GM19372 (cell line): Measurements from ENCODE around the gene ERVK3-1.
"Not testable (repeated sequence)": the region's sequence is repeated elsewhere in the genome, so short reads cannot be mapped to it uniquely, and the experiment has no call there.

Source experiments
- ATAC-seq: cut with Tn5 transposase; IDR thresholded peaks from one replicate; pipeline ENCODE4 v1.9.1; 2021; ENCODE audit warnings: mild to moderate bottlenecking, low read depth, moderate library complexity; ENCODE audit not compliant: unreplicated experiment

Gene ERVK3-1, protein sequence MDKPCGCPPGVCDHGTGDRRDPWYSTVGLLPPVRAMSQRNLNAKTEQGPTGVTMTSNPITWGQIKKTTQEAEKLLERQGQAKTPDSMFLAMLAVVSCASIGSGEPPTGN

DNA sequence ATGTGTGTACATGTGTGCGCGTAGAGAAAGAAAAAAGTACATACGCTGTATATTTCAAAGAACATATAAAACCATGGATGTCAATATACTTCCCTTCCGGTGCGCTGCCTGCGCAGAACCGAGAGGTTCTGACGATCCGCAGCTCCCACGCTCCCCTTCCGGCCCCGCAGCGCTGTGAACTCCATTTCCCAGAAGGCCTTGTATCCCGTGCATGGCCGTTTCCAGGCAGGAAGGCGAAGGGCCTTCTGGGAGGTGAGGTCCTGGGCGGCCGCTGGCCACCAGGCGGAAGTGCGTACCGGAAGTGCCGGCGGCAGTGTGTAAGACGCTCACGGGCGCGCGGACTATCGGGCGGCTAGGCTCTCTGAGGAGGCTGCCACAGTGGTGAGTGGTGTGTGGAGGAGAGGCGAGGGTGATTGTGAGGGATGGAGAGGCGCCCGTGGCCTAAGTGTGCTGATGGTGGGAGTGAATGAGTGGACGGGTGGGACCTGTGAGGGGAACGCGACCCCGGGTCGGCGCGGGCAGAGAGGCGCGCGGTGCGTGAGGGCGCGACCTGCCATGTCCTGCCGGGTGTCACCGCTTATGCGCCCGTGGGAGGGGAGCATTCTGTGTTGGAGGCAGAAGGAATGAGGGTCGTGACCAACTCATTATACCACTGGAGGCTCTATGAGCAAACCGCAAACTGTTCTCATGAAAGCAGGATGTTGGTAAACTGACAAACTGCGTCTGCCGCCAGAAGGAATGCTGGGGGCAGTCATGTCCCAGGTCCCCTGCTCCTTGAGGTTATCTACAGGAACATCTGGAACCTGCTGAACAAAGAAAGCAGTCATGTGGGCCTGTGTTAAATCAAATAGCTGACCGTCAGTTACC is at the start of gene ERVK3-1:
ERVK3-1 (plus strand) TSS at position 313 of the 867 bp plus-strand sequence. CDS start 6,792 bp downstream, outside the sequence.
- peak; percentile 97 for ATAC-seq

DNA sequence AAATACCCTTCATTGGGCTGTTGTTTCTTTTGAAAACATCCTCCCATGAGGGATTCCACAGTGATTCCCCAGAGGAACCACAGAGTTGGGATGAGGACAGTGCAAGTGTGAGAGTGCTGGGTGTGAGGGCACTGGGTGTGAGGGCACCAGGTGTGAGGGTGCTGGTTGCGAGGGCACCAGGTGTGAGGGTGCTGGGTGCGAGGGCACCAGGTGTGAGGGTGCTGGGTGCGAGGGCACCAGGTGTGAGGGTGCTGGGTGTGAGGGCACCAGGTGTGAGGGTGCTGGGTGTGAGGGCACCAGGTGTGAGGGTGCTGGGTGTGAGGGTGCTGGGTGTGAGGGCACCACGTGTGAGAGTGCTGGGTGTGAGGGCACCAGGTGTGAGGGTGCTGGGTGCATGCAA is 46.9 kb upstream of the ERVK3-1 start:
- ATAC-seq: not testable (repeated sequence)

DNA sequence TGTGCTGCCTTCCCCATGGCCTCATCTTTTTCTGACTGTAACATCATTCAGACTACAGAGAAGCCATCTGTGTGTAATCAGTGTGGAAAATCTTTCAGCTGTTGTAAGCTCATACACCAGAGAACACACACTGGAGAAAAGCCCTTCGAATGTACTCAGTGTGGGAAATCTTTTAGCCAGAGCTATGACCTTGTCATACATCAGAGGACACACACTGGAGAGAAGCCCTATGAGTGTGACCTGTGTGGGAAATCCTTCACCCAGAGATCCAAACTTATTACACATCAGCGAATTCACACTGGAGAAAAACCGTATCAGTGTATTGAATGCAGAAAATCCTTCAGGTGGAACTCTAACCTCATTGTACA is 43.6 kb upstream of the ERVK3-1 start:
- no peak for ATAC-seq

DNA sequence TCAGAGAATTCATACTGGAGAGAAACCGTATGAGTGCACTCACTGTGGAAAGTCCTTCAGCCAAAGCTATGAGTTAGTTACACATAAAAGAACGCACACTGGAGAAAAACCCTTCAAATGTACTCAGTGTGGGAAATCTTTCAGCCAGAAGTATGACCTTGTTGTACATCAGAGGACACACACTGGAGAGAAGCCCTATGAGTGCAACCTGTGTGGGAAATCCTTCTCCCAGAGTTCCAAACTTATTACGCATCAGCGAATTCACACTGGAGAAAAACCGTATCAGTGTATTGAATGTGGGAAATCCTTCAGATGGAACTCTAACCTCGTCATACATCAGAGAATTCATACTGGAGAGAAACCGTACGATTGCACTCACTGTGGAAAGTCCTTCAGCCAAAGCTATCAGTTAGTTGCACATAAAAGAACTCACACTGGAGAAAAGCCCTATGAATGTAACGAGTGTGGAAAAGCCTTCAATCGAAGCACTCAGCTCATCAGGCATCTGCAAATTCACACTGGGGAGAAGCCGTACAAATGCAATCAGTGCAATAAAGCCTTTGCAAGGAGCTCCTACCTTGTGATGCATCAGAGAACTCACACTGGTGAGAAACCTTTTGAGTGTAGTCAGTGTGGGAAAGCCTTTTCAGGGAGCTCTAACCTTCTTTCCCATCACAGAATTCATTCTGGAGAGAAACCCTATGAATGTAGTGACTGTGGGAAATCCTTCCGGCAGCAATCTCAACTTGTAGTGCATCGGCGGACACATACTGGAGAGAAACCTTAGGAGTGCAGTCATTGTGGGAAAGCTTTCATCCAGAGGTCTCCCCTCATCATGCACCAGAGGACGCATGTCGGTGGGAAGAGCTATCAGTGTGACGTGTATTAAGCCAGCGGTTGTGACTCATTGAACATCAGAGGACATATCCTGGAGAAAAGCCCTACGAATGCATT is 42.9 kb upstream of the ERVK3-1 start:
- no peak for ATAC-seq

DNA sequence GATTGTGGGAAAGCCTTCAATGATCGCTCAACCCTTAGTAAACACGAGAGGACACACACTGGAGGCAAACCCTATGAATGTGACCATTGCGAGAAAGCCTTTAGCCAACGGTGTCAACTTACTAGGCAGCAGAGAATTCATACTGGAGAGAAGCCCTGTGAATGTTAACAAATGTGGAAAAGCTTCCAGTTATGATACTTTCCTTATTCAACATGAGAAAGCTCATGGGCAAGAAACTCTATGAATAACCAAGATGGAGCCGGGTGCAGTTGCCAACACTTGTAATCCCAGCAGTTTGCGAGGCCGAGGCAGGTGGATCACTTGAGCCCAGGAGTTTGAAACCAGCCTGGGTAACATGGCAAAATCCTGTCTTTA is 42.3 kb upstream of the ERVK3-1 start:
- ATAC-seq: no peak

DNA sequence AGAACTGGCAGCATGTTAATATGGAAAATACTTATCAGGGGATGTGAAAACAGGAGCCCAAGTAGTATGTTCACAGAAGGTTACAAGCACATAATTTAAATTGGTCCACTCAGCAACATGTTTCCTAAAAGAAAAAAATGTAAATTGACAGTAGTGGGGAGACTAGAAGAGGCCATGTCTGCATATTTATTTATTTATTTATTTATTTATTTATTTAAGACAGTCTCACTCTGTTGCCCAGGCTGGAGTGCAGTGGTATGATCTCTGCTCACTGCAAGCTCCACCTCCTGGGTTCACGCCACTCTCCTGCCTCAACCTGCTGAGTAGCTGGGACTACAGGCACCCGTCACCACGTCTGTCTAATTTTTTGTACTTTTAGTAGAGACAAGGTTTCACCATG is 40.1 kb upstream of the ERVK3-1 start:
- no peak for ATAC-seq

DNA sequence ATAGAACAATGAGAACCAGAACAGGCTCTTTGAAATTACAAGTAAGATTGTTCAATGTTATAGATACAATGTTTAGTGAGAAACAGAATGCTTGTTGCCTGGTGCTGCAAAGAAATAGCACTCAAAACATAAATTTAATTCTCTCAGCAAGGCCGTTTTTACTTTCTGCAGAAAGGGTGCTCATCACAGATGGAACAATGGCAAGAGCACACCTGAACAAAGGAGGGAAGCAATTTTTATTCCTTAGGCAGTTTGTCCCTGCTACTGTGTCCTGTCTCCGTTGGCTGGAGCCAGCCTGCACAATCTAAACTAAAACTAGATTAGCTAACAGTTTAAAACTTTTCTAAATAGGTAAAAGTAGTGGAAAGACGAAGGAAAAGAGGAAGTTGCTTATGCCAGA is 36.8 kb upstream of the ERVK3-1 start:
- no peak for ATAC-seq

DNA sequence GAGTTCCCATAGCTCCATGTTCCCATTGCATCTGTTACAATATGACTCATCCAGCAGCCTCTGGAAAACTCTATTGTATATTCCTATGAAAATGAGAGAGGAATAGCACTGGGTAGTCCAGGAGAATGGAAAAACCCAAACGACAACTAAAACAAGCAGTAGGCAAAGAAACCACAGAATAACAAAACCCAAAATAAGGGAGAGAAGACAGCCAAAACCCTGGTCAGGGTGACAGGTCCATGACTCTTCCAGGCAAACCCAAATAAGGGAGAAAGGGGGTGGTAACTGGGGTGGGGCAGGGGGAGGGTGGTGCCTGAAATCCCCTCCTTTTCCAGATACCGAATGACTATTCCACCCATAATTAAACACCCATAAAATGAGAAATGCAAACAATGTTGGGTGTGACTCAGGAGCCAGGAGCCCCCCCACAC is 30.4 kb upstream of the ERVK3-1 start:
- no peak for ATAC-seq

DNA sequence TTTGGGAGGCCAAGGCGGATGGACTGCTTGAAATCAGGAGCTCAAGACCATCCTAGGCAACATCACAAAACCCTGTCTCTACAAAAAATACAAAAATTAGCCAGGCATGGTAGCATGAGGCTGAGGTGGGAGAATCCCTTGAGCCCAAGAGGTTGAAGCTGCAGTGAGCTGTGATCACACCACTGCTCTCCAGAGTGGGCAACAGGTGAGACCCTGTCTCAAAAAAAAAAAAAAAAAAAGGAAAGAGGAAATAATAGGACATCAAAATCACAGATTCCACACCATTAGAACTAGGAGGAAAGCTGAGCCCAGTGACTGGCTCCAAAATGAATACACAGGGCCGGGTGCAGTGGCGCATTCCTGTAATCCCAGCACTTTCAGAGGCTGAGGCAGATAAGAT is 29.6 kb upstream of the ERVK3-1 start:
- no peak for ATAC-seq

DNA sequence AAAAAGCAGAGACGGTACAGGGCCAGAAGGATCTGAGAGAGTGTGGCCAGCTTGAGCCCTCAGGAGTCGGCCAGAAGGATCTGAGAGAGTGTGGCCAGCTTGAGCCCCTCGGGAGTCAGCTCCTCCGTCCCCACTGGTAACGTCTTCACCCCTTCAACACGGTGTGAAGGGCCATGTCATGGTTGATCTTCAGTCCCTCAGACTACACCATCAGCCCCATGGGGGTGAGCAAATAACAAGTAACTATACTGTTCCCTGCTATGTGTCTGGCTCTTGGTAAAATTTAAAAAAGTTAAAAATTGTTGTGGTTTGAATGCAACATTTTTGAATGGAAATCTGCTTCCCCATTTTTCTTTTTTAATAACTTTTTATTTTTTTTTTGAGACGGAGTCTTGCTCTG is 28.0 kb upstream of the ERVK3-1 start:
- no peak for ATAC-seq

DNA sequence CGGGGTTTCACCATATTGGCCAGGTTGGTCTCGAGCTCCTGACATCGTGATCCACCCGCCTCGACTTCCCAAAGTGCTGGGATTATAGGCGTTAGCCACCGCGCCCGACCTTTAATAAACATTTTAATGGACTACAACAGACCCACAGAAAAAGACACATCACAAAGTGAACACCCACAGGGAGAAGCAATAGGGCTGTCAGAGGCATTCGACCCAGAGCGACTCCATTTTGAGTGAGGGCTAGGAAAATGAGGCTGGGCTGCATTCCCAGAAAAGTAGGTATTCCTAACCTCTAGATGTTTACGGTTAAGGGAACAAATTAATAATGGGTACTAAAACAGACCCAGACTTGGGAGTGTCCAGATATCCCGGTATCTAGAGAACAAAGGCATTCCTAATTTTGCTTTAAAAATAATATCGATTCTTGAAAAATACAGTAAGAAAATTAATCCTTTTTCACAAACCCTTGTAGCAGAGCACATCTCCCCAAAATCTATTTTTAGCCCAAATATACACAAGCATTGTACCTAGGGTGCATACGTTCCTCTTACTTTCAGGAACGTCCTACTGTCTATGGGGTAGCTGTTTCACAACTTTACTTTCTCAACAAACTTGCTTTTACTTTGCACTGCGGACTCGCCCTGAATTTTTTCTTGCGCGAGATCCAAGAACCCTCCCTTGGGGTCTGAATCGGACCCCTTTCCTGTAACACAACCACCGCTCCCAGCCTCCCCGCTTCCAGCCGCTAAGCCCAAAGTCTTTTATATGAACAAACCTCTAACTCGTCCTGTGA is 27.2 kb upstream of the ERVK3-1 start:
- no peak for ATAC-seq

DNA sequence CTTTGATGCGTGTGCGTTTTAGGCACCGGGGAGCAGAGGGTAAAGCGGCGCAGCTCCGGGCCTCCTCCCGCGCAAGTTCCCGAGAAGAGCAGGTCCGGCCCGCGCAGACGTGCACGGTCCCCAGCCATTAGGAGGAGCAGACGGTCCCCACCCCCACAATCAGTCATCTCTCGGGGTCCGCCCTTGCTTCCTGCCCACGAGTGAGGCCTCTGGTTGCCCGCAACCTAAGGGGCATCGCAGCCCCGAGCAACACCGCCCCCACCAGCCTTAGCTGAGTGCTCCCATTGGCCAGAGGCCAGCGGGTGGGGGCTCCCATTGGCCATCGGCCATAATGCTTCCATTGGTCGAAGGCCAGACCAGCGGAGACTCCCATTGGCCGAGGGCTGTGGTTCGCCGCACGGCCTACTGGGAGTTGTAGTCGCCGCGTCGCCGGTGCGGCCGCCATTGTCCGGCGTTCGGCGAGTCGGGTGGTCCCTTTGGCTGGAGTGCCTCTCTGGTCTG is 26.6 kb upstream of the ERVK3-1 start, which contains the start of gene ZNF8:
ZNF8 (plus strand) TSS at position 415 of the 501 bp plus-strand sequence. CDS start 127 bp downstream, outside the sequence.
- ATAC-seq: peak; percentile 95

DNA sequence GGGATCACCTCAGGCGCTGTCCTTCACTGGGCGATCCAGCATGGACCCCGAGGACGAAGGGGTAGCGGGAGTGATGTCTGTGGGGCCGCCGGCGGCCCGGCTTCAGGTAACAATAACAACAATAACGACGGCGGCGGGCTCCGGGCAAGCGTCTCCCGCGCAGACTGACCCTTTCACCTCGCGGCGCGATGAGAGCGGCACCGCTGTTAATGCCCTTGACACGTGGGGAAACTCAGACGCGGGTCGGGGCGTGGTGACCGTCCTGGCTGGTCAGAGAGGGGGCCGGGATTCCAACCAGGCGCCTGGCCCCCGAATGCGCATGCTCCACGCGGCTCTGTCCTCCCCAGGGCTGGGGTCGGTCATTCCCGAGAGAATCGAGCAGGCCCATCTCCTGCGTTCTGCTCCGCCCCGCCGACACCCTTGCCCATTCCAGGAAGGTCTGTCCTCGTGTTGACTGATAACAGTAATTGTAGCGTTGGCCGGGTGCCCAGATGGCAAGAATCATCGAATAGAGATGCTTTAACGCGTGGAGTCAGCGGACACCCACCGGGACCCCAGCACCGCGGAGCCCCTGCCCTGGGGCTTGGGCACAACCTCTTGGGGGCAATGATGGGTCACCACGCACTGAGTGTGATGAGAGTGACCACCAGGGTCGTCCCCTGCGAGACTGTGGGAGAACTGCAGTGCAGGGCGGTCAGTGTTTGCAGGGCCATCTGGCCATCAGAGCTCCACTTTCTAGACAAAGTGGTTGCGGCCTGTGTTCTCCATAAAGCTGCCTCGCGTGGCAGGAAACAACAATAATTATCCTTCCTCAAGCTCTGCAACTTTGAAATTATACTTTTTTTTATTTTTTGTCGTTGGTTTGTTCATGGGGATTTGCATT is 25.9 kb upstream of the ERVK3-1 start:
- peak; percentile 24 for ATAC-seq

DNA sequence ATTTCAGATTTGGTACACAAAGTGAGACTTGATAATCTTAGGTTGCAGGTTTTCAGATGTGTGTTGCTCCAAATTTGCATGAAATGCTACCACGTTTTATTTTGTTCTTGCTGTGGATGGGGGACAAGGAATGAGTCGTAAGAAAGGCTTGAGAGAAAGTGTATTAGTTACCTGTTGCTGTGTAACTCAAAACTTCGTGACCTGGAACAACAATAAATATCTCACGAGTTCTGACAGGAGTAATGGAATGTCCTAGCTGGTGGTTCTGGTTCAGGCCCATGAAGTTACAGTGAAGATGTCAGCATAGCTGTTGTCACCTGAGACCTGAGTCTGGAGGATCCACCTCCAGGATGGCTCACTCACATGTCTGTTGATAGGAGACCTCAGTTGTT is 25.3 kb upstream of the ERVK3-1 start:
- ATAC-seq: no peak

DNA sequence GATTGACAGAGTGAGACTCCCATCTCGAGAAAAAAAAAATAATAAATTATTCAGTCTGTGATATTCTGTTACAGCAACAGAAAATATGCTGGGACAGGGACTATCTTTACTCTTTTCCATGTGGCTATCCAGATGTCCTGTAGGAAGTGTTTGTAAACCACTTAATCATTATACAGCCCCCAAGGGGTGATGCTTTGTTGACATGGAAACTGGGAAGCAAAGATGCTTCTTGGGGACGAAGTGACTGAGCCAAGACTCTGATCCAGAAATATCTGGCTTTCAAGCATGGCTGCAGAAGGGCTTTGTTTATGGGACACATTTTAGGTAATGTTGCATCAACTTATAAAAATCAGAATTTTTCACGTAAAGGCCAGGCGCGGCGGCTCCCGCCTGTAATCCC is 21.0 kb upstream of the ERVK3-1 start:
- ATAC-seq: no peak

DNA sequence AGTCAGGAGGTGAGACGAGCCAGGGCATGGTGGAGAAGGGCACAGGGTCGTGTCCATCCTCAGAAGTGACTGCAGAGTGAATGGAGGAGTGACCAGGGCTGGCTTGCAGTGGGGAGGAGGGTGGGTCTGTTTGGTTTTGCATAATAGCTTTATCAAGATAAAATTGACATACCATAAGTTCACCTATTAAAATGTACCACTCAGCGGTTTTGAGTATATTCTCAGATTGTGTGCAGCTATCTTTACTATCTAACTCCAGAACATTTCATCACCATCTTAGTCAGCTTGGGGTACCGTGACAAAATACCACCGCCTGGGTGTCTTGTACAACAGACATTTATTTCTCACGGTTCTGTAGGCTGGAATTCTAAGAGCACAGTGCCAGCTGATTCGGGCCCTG is 13.2 kb upstream of the ERVK3-1 start:
- no peak for ATAC-seq

DNA sequence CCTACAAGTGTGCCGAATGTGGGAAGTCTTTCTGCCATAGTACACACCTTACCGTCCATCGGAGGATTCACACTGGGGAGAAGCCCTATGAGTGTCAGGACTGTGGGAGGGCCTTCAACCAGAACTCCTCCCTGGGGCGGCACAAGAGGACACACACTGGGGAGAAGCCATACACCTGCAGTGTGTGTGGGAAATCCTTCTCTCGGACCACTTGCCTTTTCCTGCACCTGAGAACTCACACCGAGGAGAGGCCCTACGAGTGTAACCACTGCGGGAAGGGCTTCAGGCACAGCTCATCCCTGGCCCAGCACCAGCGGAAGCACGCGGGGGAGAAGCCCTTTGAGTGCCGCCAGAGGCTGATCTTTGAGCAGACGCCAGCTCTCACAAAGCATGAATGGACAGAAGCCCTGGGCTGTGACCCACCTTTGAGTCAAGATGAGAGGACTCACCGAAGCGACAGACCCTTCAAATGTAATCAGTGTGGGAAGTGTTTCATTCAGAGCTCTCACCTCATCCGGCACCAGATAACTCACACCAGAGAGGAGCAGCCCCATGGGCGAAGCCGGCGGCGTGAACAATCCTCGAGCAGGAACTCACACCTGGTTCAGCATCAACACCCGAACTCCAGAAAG is 10.3 kb upstream of the ERVK3-1 start:
- no peak for ATAC-seq

DNA sequence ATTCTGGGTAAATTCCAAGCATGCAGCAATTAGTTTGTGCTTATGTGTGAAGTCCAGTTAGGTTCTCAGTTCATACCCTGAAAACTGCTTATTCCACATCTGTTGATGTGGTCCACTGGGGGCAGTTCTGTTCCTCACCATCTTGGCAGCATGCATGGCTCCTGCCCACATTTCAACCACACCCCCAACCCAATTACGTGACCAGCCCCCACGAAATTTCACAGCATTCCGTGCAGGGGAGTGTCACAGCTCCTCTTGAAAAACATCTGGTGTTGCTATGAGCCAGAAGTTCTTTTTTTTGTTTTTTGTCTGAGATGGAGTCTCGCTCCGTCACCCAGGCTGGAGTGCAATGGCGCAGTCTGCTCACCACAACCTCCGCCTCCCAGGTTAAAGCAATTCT is 9.1 kb upstream of the ERVK3-1 start:
- no peak for ATAC-seq

DNA sequence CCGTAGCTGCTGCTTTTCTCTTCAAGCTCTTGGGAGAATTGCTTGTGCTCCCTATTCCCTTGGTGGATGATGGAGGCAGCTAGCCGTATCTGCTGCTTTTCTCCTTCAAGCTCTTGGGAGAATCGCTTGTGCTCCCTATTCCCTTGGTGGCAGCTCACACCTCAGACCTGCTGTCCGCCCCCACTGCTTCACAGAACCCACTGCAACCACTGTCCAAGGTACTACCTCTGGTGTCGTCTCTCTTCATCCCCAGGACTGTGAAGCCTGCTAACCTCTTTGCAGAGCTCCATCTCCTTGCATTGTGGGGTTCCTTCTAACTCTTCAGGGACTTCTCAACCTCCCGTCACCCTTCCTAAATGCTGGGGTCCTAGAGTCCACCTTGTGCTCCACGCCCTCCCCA is 4.6 kb upstream of the ERVK3-1 start:
- ATAC-seq: no peak
